Measurements from ENCODE around the gene ZCCHC8. TPM values are rescaled to one million over a fixed set of nuclear protein-coding genes. Genes with fewer than 3 reads are reported as not detected.
"Not testable (repeated sequence)": the region's sequence is repeated elsewhere in the genome, so short reads cannot be mapped to it uniquely, and the experiment has no call there.

Gene ZCCHC8
- total RNA-seq, 1 donor from 2014 or later: 32.4 TPM

- Mint-ChIP-seq H3K4me1 (no peaks in the 10 kb centered on the region), H3K9me3 (no peaks in the 10 kb centered on the region), H3K27ac (ENCODE audit: unreplicated experiment) (no peak overlapping the region), H3K4me3 (no peak overlapping the region), H3K27me3 (ENCODE audit: low read depth) (no peaks in the 10 kb centered on the region), H3K36me3 (ENCODE audit: low read depth) (no peaks in the 10 kb centered on the region)
- no peak for DNase-seq (ENCODE audit: low read depth, low spot score)
- TF ChIP-seq, protein P1, sequence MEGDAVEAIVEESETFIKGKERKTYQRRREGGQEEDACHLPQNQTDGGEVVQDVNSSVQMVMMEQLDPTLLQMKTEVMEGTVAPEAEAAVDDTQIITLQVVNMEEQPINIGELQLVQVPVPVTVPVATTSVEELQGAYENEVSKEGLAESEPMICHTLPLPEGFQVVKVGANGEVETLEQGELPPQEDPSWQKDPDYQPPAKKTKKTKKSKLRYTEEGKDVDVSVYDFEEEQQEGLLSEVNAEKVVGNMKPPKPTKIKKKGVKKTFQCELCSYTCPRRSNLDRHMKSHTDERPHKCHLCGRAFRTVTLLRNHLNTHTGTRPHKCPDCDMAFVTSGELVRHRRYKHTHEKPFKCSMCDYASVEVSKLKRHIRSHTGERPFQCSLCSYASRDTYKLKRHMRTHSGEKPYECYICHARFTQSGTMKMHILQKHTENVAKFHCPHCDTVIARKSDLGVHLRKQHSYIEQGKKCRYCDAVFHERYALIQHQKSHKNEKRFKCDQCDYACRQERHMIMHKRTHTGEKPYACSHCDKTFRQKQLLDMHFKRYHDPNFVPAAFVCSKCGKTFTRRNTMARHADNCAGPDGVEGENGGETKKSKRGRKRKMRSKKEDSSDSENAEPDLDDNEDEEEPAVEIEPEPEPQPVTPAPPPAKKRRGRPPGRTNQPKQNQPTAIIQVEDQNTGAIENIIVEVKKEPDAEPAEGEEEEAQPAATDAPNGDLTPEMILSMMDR (conservative IDR thresholded peaks at IDR 0.05): no peak
Observed at GRCh38 chr12:122437656-122438121, 63.0 kb downstream of the ZCCHC8 start.

DNA sequence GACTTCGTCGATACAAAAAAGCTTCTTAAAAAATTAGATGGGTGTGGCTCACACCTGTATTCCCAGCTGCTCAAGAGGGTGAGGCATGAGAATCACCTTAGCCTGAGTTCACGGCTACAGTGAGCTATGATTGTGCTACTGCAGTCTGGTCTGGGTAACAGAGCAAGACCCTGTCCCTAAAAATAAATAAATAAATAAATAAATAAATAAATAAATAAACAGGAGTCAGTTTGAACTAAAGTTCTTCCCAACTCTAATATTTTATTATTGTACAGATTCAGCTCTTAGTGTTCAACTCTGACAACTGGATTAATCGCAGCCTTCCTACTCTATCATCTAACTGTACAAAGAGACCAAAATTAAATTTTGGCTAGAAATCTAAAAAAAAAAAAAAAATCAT, 65.5 kb downstream of the ZCCHC8 start:
- no peak for DNase-seq (ENCODE audit: low read depth, low spot score)
- Mint-ChIP-seq H3K4me1 (peaks cover 6% of the 10 kb centered on the region), H3K27me3 (ENCODE audit: low read depth) (no peaks in the 10 kb centered on the region), H3K27ac (ENCODE audit: unreplicated experiment) (no peak overlapping the region), H3K36me3 (ENCODE audit: low read depth) (no peaks in the 10 kb centered on the region), H3K4me3 (no peak overlapping the region), H3K9me3 (no peaks in the 10 kb centered on the region)
- TF ChIP-seq, protein P1 (conservative IDR thresholded peaks at IDR 0.05): no peak

GRCh38 chr12:122429043-122429442, 71.7 kb downstream of the ZCCHC8 start:
- not testable (repeated sequence) for H3K27ac Mint-ChIP-seq (ENCODE audit: unreplicated experiment); H3K36me3 Mint-ChIP-seq (ENCODE audit: low read depth); H3K9me3 Mint-ChIP-seq; H3K27me3 Mint-ChIP-seq (ENCODE audit: low read depth); H3K4me3 Mint-ChIP-seq; DNase-seq (ENCODE audit: low read depth, low spot score)
- H3K4me1 Mint-ChIP-seq: peaks cover 14% of the 10 kb centered on the region

DNA sequence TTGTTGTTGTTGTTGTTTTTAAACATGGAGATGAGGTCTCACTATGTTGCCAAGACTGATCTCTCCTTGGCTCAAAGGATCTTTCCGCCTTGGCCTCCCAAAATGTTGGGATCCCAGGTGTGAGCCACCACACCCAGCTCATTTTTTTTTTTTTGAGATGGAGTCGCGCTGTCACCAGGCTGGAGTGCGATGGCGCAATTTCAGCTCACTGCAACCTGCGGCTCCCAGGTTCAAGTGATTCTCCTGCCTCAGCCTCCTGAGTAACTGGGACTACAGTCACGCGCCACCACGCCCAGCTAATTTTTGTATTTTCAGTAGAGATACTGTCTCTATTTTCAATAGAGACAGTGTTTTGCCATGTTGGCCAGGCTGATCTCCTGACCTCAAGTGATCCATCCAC, 73.3 kb downstream of the ZCCHC8 start:
- Mint-ChIP-seq H3K27ac (ENCODE audit: unreplicated experiment) (no peak overlapping the region), H3K4me1 (peaks cover 26% of the 10 kb centered on the region)

GRCh38 chr12:122423258-122424165, 77.2 kb downstream of the ZCCHC8 start:
- Mint-ChIP-seq H3K27ac (ENCODE audit: unreplicated experiment) (peak overlapping the region; percentile 99), H3K36me3 (ENCODE audit: low read depth) (no peaks in the 10 kb centered on the region), H3K27me3 (ENCODE audit: low read depth) (no peaks in the 10 kb centered on the region), H3K9me3 (no peaks in the 10 kb centered on the region), H3K4me1 (peaks cover 33% of the 10 kb centered on the region), H3K4me3 (peak overlapping the region; percentile 98)
- TF ChIP-seq, protein P1 (conservative IDR thresholded peaks at IDR 0.05): no peak
- DNase-seq (ENCODE audit: low read depth, low spot score): peak; percentile 69

More for the DNA sequence above, 73.3 kb downstream of the ZCCHC8 start:
- Mint-ChIP-seq H3K4me3 (no peak overlapping the region), H3K36me3 (ENCODE audit: low read depth) (no peaks in the 10 kb centered on the region), H3K9me3 (no peaks in the 10 kb centered on the region), H3K27me3 (ENCODE audit: low read depth) (no peaks in the 10 kb centered on the region)
- DNase-seq (ENCODE audit: low read depth, low spot score): no peak
- TF ChIP-seq, protein P1 (conservative IDR thresholded peaks at IDR 0.05): no peak

- DNase-seq (ENCODE audit: low read depth, low spot score): no peak
- no peaks in the 10 kb centered on the region for H3K36me3 Mint-ChIP-seq (ENCODE audit: low read depth)
- no peaks in the 10 kb centered on the region for H3K27me3 Mint-ChIP-seq (ENCODE audit: low read depth)
- peaks cover 36% of the 10 kb centered on the region for H3K4me1 Mint-ChIP-seq
- no peaks in the 10 kb centered on the region for H3K9me3 Mint-ChIP-seq
- peak overlapping the region; percentile 98 for H3K4me3 Mint-ChIP-seq
- TF ChIP-seq, protein P1 (conservative IDR thresholded peaks at IDR 0.05): no peak
- H3K27ac Mint-ChIP-seq (ENCODE audit: unreplicated experiment): peak overlapping the region; percentile 99
Observed at GRCh38 chr12:122422730-122423257, 77.9 kb downstream of the ZCCHC8 start.
